GM21390 (cell line): ENCODE measurements around the gene ATRNL1.

ENCODE experiments used
- ATAC-seq: cut with Tn5 transposase; IDR thresholded peaks from one replicate; pipeline ENCODE4 v1.9.1; 2021; ENCODE audit not compliant: unreplicated experiment

Gene ATRNL1

DNA sequence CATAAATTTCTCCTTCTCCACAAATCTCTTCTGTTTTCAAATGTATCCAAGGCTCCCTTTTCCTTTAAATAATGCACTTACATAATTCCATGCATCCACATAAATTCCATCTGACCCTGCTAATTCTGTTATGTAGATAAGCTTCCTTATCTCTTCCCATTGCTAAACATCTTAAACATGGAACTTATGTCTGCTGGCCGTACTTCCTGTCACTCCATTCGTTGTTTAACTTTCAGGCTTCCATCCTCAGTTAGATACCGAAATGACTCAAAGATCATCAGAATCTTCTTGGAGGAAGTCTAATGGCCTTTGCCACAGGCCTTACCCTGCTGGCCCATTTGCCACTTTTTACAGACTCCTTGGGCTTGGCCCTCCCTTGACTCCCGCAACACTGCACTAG is 848.9 kb downstream of the ATRNL1 start:
- no peak for ATAC-seq

- ATAC-seq = no peak
Measured at GRCh38 chr10:115944538-115944937, 851.4 kb downstream of the ATRNL1 start.

- no peak for ATAC-seq
Measured at GRCh38 chr10:115945701-115946445, 852.7 kb downstream of the ATRNL1 start.

DNA sequence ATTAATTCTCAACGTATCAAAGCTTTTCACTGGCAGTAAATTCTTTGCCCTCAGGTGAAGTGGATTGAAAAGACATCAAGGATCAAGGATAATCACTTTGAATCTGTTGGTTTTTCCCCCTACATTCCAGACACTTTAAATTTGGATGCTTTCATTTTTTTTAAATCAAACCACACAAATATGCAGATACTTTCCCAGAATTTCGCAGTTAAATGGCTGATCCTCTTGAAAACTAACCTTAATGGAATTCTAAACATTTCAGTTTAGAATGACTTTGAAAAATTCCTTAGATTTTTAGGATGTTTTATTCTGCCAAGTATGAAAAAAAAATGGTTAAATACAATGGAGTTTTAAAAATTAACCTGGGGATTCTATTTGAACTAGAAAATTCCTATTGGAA is 853.9 kb downstream of the ATRNL1 start:
- no peak for ATAC-seq

DNA sequence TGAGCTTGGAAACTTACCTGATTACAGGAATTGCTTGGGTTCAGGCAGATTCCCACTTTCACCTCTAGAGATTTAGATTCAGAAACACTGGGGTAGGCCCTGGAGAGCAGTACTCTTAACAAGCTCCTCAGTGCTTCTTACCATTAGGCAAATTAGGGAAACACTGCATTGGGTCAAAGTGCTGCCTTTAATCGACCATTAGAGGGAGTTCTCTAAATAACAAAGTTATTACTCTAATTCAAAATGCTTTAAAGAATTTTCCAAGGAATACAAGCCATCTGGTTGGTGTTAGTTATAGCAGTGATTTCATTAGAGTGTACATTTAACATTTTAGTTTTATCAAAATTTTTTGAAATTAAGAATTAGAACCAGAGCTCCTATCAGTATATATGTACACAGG is 855.3 kb downstream of the ATRNL1 start:
- no peak for ATAC-seq

DNA sequence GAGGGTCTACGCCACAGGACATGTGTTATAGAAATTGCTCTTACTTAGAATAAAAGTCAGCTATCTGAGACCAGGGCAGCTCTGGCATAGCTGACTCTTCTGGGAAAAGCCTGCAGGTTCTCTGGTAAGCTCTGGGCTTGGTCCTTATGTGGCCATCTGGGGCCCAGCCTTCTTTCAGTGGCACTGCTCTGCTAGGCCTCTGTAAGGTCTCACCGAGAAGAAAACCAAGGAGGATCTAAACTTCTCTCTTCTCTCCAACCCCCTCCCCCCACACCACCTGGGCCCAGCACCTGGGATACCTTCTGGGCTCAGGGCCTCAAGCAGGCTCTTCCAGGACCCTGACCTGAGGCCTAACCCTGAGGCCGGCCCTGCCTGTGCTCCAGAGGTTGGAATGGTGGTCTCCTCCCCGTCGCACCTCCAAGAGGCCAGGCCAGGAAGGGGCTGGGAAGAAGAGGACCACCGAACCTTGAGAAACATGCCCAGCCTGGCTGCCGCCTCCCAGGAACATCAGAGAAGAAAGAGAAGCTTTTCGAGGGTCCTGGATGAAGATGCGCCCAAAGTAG is 856.2 kb downstream of the ATRNL1 start:
- no peak for ATAC-seq

GRCh38 chr10:115950320-115950719 is 857.2 kb downstream of the ATRNL1 start:
- no peak for ATAC-seq

GRCh38 chr10:115951242-115951641 is 858.1 kb downstream of the ATRNL1 start:
- no peak for ATAC-seq

DNA sequence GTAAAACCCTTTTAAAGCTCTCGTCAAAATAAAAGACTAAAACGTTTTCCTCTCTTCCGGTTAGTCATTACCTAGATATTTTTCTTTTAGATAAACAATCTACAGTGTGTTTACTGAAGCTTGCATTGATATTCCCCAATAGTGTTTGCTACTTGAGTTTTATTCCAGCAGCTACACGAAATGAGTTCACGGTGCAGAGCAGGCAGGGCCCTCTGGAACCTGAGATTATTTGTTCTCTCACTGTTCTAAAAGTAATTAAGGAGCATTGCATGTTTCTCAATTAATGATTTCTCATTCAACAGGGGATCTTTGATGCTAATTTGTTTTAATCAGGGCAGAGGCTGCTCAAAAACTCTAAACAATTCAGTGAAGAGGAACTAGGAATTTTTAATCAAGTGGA is 860.1 kb downstream of the ATRNL1 start:
- ATAC-seq = no peak

- ATAC-seq = no peak
Measured at GRCh38 chr10:115953968-115954367, 860.8 kb downstream of the ATRNL1 start.

- no peak for ATAC-seq
Measured at GRCh38 chr10:115956225-115957011, 863.3 kb downstream of the ATRNL1 start.

DNA sequence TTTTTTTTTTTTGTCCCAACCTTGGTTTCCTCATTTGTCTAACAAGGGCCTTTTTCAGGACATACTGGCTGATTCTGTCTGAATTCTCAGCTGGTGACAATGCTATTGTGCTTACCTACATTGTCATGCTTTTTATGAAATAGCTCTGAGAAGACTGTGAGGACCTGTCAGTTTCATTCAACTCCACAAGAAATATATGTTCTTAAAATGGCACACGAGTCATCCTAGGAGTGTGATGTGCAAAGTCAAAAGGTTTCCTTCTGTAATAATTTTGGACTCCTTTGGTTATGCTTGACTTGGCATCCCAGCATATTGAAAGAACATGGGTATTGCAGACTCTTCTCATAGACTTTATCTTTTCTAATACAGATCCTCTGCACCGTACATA is 863.8 kb downstream of the ATRNL1 start:
- ATAC-seq = no peak

DNA sequence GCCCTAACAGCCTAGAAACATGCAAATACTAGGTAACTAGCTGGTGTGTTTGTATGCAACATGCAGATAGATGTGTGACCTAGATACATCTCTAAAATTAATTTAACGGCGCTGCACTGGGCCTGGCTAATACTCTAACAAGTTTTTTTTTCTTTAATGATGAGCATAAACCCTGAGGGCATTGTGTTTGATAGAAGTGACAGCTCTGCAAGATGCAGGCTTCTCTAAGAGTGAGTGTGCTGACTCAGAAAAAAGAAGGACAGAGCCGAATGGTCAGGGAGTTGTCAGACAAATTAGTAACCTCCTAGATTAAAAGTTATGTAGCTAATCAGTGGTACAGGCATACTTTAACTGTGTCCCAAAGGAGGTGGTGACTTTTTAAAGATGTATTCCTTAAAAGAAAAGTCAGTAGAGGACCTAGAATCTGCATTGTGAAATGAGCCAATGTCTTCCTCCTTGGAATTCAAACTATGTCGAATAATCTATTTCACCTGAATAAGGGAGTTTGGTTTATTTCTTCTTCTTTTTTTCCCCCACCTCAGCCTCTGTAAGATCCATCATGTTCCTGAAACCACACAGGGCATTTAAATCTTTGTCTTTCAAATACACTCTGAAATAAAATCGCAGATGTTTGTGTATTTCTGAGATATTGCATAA is 864.7 kb downstream of the ATRNL1 start:
- no peak for ATAC-seq

DNA sequence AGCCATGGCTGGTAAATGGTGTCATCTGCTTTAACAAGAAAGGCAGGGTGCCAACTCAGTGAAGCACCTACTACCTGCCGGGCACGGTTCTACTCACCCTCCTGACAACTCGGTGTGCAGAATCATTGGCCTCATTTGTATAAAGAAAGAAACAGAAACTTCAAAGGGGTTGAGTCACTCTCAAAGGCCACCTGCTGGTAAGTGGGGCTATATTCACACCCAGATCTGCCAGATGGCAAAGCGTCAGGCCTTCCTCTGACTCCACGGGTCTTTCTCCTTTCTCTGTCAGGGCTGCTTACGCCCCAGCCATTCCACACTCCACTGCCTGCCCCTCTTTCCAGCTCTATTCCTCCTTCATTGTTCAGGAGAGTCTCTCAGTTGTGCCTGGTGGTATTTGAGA is 870.7 kb downstream of the ATRNL1 start:
- ATAC-seq = no peak

GRCh38 chr10:115964827-115965226 is 871.7 kb downstream of the ATRNL1 start:
- ATAC-seq = no peak

DNA sequence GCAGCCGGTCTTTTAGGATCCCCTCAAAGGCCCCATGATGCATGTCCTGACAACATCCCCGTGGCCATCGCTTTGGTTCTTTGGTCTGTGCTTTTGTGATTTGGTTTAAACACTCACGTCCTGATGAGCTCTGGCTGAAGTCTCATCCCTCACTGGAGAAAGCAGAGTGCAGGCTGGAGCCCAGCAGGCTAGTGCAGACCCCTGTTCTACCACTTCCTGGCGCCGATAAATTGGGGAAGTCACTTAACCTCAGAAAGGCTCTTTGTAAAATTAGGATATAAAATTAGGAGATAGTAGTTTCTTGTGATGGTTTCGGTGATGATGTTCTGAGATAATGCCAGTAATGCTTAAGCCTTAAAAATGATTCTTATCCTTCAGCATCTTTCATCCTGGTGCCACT is 872.2 kb downstream of the ATRNL1 start:
- ATAC-seq = no peak

GRCh38 chr10:115968236-115968635 is 875.1 kb downstream of the ATRNL1 start:
- no peak for ATAC-seq

- ATAC-seq = no peak
Measured at GRCh38 chr10:115969591-115969990, 876.4 kb downstream of the ATRNL1 start.

GRCh38 chr10:115971921-115972320 is 878.8 kb downstream of the ATRNL1 start:
- no peak for ATAC-seq

- ATAC-seq = no peak
Measured at GRCh38 chr10:115972426-115972825, 879.3 kb downstream of the ATRNL1 start.

GRCh38 chr10:115974351-115974750 is 881.2 kb downstream of the ATRNL1 start:
- no peak for ATAC-seq
